ENCODE measurements around the gene SPNS3. TPM values are rescaled to one million over a fixed set of nuclear protein-coding genes. Genes with fewer than 3 reads are reported as not detected.

The SPNS3 gene, protein sequence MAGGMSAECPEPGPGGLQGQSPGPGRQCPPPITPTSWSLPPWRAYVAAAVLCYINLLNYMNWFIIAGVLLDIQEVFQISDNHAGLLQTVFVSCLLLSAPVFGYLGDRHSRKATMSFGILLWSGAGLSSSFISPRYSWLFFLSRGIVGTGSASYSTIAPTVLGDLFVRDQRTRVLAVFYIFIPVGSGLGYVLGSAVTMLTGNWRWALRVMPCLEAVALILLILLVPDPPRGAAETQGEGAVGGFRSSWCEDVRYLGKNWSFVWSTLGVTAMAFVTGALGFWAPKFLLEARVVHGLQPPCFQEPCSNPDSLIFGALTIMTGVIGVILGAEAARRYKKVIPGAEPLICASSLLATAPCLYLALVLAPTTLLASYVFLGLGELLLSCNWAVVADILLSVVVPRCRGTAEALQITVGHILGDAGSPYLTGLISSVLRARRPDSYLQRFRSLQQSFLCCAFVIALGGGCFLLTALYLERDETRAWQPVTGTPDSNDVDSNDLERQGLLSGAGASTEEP
- 10 to 100 TPM; 14.1 to 14.2 TPM for total RNA-seq

- peak within 1 kb of the TSS; percentile 78 for H3K27ac Mint-ChIP-seq
- ChIA-PET CTCF (interaction anchor here (0.6 to 1.7 kb wide), 3 partner anchors 13 to 19 kb away, joined by 3 to 10 read pairs (median 3); no protein-coding TSS in a partner anchor), POLR2A (interaction anchor here (0.8 to 1.4 kb wide), 2 partner anchors 13 to 289 kb away, joined by 3 to 4 read pairs; no protein-coding TSS in a partner anchor)
- H3K27me3 Mint-ChIP-seq: peaks cover 5% of the 10 kb centered on the region
- peaks cover 34% of the 10 kb centered on the region for H3K4me1 Mint-ChIP-seq
- peak; percentile 63 for DNase-seq
- no peaks in the 10 kb centered on the region for H3K9me3 Mint-ChIP-seq
- H3K4me3 Mint-ChIP-seq: peak within 1 kb of the TSS; percentile 58
- peaks cover 2% of the 10 kb centered on the region for H3K36me3 Mint-ChIP-seq (ENCODE audit: low read depth)
Observed at GRCh38 chr17:4433515-4434031, at the start of gene SPNS3. SPNS3 (plus strand) TSS chr17:4433940; CDS start chr17:4433968, 28 bp downstream.

- Mint-ChIP-seq H3K36me3 (ENCODE audit: low read depth) (no peaks in the 10 kb centered on the region), H3K4me3 (no peak overlapping the region), H3K27me3 (peaks cover 7% of the 10 kb centered on the region), H3K4me1 (no peaks in the 10 kb centered on the region), H3K9me3 (no peaks in the 10 kb centered on the region), H3K27ac (no peak overlapping the region)
- ChIA-PET POLR2A (interaction anchor here (1.5 kb wide), 1 partner anchor 11 kb away, joined by 4 read pairs; no protein-coding TSS in a partner anchor), CTCF (no interaction called here)
- DNase-seq: no peak
Observed at GRCh38 chr17:4386406-4386805, 47.3 kb upstream of the SPNS3 start.

DNA sequence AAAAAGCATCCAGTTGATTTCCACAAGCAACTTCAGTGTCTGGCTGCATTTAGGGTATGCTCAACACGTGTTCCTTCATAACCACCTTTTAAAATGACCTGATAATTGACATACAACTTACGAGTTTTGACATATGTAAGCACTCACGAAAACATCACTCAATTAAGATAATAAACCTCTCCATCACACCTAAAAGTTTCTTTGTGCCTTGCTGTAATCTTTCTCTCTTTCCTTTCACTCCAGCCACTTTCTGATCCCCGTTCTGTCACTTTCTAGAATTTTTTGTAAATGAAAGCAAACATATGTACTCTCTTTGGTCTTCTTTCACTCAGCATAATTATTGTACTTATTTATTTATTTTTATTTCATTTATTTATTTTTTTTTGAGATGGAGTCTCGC lies 46.6 kb upstream of the SPNS3 start:
- peaks cover 7% of the 10 kb centered on the region for H3K27me3 Mint-ChIP-seq
- no peaks in the 10 kb centered on the region for H3K36me3 Mint-ChIP-seq (ENCODE audit: low read depth)
- H3K27ac Mint-ChIP-seq: no peak overlapping the region
- POLR2A ChIA-PET: no interaction called here
- H3K4me1 Mint-ChIP-seq: peaks cover 2% of the 10 kb centered on the region
- no peak for DNase-seq
- H3K4me3 Mint-ChIP-seq: no peak overlapping the region
- no peaks in the 10 kb centered on the region for H3K9me3 Mint-ChIP-seq
- CTCF ChIA-PET: no interaction called here

- peaks cover 4% of the 10 kb centered on the region for H3K27me3 Mint-ChIP-seq
- H3K4me3 Mint-ChIP-seq: no peak overlapping the region
- no peaks in the 10 kb centered on the region for H3K9me3 Mint-ChIP-seq
- H3K4me1 Mint-ChIP-seq: peaks cover 12% of the 10 kb centered on the region
- CTCF ChIA-PET: interaction anchor here (1.0 kb wide), 1 partner anchor 173 kb away, joined by 4 read pairs; no protein-coding TSS in a partner anchor
- POLR2A ChIA-PET: no interaction called here
- no peaks in the 10 kb centered on the region for H3K36me3 Mint-ChIP-seq (ENCODE audit: low read depth)
- DNase-seq: no peak
- H3K27ac Mint-ChIP-seq: no peak overlapping the region
Observed at GRCh38 chr17:4389079-4389478, 44.7 kb upstream of the SPNS3 start.

DNA sequence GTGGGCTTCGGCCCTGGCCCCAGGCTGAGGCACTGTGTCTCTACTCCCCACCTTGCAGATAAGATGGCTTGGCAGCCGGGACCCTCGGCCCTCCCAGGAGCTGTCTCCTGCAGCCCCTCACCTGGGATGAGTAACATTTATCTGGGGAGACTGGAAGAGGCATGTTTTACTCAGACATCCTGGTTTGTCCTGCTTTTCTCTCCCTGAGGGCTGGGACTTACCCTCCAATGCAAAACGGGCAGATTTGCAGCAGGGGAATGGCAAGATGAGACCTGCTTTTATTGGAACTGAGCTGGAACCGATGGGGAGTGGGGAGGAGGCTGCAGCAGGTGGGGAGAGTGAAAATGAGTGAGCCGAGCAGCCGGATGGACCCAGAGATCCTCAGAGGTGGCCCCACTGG lies 39.9 kb upstream of the SPNS3 start:
- DNase-seq: no peak
- ChIA-PET CTCF (interaction anchor here (1.1 kb wide), 1 partner anchor 10 kb away, joined by 3 read pairs; no protein-coding TSS in a partner anchor), POLR2A (interaction anchor here (1.1 kb wide), 1 partner anchor 28 kb away, joined by 4 read pairs; the partner anchor contains the start of gene UBE2G1)
- H3K27ac Mint-ChIP-seq: no peak overlapping the region
- H3K9me3 Mint-ChIP-seq: no peaks in the 10 kb centered on the region
- H3K4me3 Mint-ChIP-seq: no peak overlapping the region
- H3K4me1 Mint-ChIP-seq: peaks cover 37% of the 10 kb centered on the region
- no peaks in the 10 kb centered on the region for H3K36me3 Mint-ChIP-seq (ENCODE audit: low read depth)
- peaks cover 4% of the 10 kb centered on the region for H3K27me3 Mint-ChIP-seq

DNA sequence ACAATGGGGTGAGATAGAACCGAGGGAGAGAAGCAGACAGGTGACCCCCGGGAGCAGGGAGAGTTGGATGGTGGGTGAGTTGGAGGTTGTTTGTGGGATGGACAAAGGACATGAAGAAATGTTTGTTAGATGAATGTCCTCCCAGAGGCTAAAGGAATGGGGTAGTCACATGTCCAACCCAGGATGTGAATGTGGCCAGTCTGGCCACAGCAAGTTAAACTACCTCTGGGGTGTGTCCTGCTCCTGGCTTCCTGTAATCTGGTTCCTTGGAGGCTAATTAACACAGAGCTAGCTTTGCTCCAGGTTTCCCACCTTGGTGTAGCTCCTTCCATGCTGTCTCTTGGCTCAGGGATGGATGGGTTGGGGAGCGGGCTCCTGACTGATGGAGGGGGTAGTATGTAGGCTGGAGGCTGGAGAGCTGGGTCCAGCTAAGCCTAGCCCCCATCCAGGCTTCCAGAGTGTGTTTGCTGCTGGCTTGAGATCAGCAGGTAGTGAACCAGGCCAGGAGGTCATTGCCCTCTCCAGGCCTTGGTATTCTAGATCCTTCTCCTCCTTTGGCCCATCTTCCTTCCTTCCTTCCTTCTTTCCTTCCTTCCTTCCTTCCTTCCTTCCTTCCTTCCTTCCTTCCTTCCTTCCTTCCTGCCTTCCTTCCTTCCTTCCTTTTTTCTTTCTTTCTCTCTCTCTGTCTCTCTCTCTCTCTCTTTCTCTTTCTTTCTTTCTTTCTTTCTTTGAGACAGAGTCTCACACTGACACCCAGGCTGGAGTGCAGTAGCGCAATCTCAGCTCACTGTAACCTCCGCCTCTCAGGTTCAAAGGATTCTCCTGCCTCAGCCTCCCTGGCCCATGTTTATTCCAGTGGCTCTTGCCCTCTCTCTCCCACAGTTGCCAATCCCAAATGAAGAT lies 39.3 kb upstream of the SPNS3 start:
- ChIA-PET POLR2A (interaction anchor here (1.1 kb wide), 1 partner anchor 28 kb away, joined by 4 read pairs; the partner anchor contains the start of gene UBE2G1), CTCF (interaction anchor here (1.1 kb wide), 1 partner anchor 9 kb away, joined by 3 read pairs; no protein-coding TSS in a partner anchor)
- Mint-ChIP-seq H3K4me1 (peaks cover 37% of the 10 kb centered on the region), H3K36me3 (ENCODE audit: low read depth) (no peaks in the 10 kb centered on the region), H3K27me3 (peaks cover 4% of the 10 kb centered on the region), H3K27ac (no peak overlapping the region), H3K9me3 (no peaks in the 10 kb centered on the region), H3K4me3 (no peak overlapping the region)
- no peak for DNase-seq

GRCh38 chr17:4395111-4395478 lies 38.6 kb upstream of the SPNS3 start:
- CTCF ChIA-PET: interaction anchor here (1.1 kb wide), 1 partner anchor 8 kb away, joined by 3 read pairs; no protein-coding TSS in a partner anchor
- H3K9me3 Mint-ChIP-seq: no peaks in the 10 kb centered on the region
- peaks cover 4% of the 10 kb centered on the region for H3K27me3 Mint-ChIP-seq
- no peak overlapping the region for H3K27ac Mint-ChIP-seq
- no peak overlapping the region for H3K4me3 Mint-ChIP-seq
- DNase-seq: no peak
- POLR2A ChIA-PET: interaction anchor here (1.1 to 1.7 kb wide), 3 partner anchors 20 to 29 kb away, joined by 4 to 7 read pairs (median 5); partner anchors contain the start of gene UBE2G1
- H3K4me1 Mint-ChIP-seq: peaks cover 37% of the 10 kb centered on the region
- no peaks in the 10 kb centered on the region for H3K36me3 Mint-ChIP-seq (ENCODE audit: low read depth)

GRCh38 chr17:4397840-4398239 lies 35.9 kb upstream of the SPNS3 start:
- Mint-ChIP-seq H3K9me3 (no peaks in the 10 kb centered on the region), H3K27me3 (peaks cover 4% of the 10 kb centered on the region), H3K27ac (no peak overlapping the region), H3K4me1 (peaks cover 30% of the 10 kb centered on the region), H3K36me3 (ENCODE audit: low read depth) (no peaks in the 10 kb centered on the region), H3K4me3 (no peak overlapping the region)
- no peak for DNase-seq
- CTCF ChIA-PET: no interaction called here
- POLR2A ChIA-PET: no interaction called here

DNA sequence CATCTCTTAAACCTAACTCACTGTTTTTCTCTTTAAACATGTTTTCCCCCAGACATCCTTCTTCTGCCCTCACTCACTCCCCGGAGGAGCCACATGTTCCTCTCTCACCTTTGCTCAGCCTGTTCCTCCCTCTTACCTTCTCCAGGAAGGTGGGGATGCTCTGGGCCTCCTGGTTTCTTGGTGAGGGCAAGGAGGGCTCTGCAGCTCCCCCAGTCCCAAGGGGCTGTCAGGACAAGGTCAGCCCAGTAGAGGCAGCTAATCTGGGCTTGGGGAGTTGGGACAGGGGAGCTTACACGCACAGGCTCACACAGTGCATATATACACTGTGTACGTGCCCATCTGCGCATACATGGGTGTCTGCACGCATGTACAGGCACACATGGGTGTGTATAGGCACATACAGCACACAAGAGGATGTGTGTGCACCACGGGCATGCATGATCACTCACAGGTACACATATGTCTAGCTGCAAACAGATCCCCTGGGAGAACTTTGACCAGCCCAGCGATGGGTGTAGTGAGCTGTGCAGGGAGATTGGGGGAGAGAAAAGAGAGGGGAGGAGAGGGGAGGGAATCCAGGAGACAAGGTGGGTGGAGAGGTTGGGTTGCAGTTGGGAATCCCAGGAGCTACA lies 28.6 kb upstream of the SPNS3 start:
- Mint-ChIP-seq H3K27ac (no peak overlapping the region), H3K9me3 (no peaks in the 10 kb centered on the region), H3K36me3 (ENCODE audit: low read depth) (no peaks in the 10 kb centered on the region), H3K4me1 (peaks cover 2% of the 10 kb centered on the region), H3K27me3 (peaks cover 2% of the 10 kb centered on the region), H3K4me3 (no peak overlapping the region)
- POLR2A ChIA-PET: no interaction called here
- CTCF ChIA-PET: interaction anchor here (0.7 to 1.0 kb wide), 2 partner anchors 14 to 30 kb away, joined by 3 read pairs; no protein-coding TSS in a partner anchor
- no peak for DNase-seq

GRCh38 chr17:4405699-4406098 lies 28.0 kb upstream of the SPNS3 start:
- DNase-seq: no peak
- H3K4me1 Mint-ChIP-seq: peaks cover 2% of the 10 kb centered on the region
- H3K27ac Mint-ChIP-seq: no peak overlapping the region
- no peaks in the 10 kb centered on the region for H3K36me3 Mint-ChIP-seq (ENCODE audit: low read depth)
- no peak overlapping the region for H3K4me3 Mint-ChIP-seq
- ChIA-PET POLR2A (no interaction called here), CTCF (interaction anchor here (0.7 to 1.6 kb wide), 3 partner anchors 13 to 190 kb away, joined by 3 read pairs; no protein-coding TSS in a partner anchor)
- H3K27me3 Mint-ChIP-seq: peaks cover 2% of the 10 kb centered on the region
- H3K9me3 Mint-ChIP-seq: no peaks in the 10 kb centered on the region

DNA sequence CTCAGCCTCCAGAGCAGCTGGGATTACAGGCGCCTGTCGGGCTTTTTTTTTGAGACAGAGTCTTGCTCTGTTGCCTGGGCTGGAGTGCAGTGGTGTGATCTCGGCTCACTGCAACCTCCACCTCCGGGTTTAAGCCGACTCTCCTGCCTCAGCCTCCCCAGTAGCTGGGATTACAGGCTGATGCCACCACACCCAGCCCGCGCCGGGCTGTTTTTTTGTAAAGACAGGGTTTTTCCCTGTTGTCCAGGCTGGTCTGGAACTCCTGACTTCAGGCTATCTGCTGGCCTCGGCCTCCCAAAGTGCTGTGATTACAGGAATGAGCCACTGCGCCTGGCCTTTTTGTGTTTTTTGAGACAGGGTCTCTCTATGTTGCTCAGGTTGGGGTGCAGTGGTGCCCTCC lies 27.4 kb upstream of the SPNS3 start:
- no peak overlapping the region for H3K27ac Mint-ChIP-seq
- no peak overlapping the region for H3K4me3 Mint-ChIP-seq
- CTCF ChIA-PET: interaction anchor here (1.0 to 1.6 kb wide), 2 partner anchors 12 to 191 kb away, joined by 3 read pairs; no protein-coding TSS in a partner anchor
- H3K4me1 Mint-ChIP-seq: peaks cover 2% of the 10 kb centered on the region
- no peaks in the 10 kb centered on the region for H3K36me3 Mint-ChIP-seq (ENCODE audit: low read depth)
- DNase-seq: no peak
- H3K27me3 Mint-ChIP-seq: peaks cover 2% of the 10 kb centered on the region
- POLR2A ChIA-PET: no interaction called here
- H3K9me3 Mint-ChIP-seq: no peaks in the 10 kb centered on the region

DNA sequence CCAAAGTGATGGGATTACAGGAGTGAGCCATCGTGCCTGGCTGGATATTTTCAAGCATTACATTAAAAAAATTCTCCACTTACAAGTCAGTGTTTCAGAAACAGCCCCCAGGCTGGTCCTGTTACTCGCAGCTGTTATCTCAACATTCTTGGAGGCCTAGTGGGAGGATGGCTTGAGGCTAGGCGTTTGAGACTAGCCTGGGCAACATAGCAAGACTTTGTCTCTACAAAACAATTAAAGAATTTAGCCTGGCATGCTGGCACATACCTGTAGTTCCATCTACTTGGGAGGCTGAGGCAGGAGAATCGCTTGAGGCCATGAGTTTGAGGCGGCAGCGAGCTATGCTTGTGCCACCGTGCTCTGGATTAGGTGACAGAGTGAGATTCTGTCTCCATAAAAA lies 26.5 kb upstream of the SPNS3 start:
- Mint-ChIP-seq H3K27ac (no peak overlapping the region), H3K9me3 (no peaks in the 10 kb centered on the region), H3K4me3 (no peak overlapping the region), H3K27me3 (peaks cover 2% of the 10 kb centered on the region), H3K36me3 (ENCODE audit: low read depth) (no peaks in the 10 kb centered on the region), H3K4me1 (peaks cover 2% of the 10 kb centered on the region)
- ChIA-PET POLR2A (no interaction called here), CTCF (interaction anchor here (0.7 to 1.6 kb wide), 3 partner anchors 22 to 192 kb away, joined by 3 read pairs; no protein-coding TSS in a partner anchor)
- no peak for DNase-seq
